GM03348 (cell line): ENCODE results near the gene TSPEAR.
"Not testable (repeated sequence)": the region's sequence is repeated elsewhere in the genome, so short reads cannot be mapped to it uniquely, and the experiment has no call there.

Experiments
- DNase-seq: peaks from one replicate; pipeline ENCODE4 v3.0.0; 2012; ENCODE audit warnings: low spot score

TSPEAR gene

GRCh38 chr21:44627181-44627822 lies 84.1 kb downstream of the TSPEAR start:
- not testable (repeated sequence) for DNase-seq

- DNase-seq = no peak
Measured at GRCh38 chr21:44626673-44627143, 84.7 kb downstream of the TSPEAR start, which contains the start of gene KRTAP10-9. KRTAP10-9 (plus strand) TSS chr21:44627093; CDS start chr21:44627172, 79 bp downstream.

GRCh38 chr21:44626262-44626661 lies 85.1 kb downstream of the TSPEAR start:
- DNase-seq = no peak

GRCh38 chr21:44625756-44626155 lies 85.6 kb downstream of the TSPEAR start:
- no peak for DNase-seq

- no peak for DNase-seq
Measured at GRCh38 chr21:44623575-44623974, 87.8 kb downstream of the TSPEAR start.

- no peak for DNase-seq
Measured at GRCh38 chr21:44619886-44620285, 91.5 kb downstream of the TSPEAR start.

- DNase-seq = no peak
Measured at GRCh38 chr21:44618909-44619308, 92.5 kb downstream of the TSPEAR start.

GRCh38 chr21:44618504-44618903 lies 92.9 kb downstream of the TSPEAR start:
- DNase-seq = peak; percentile 37

GRCh38 chr21:44617071-44617501 lies 94.3 kb downstream of the TSPEAR start:
- DNase-seq = no peak

- no peak for DNase-seq
Measured at GRCh38 chr21:44616591-44616926, 94.8 kb downstream of the TSPEAR start.

GRCh38 chr21:44615911-44616590 lies 95.3 kb downstream of the TSPEAR start:
- DNase-seq = no peak

- DNase-seq = no peak
Measured at GRCh38 chr21:44615466-44615865, 95.9 kb downstream of the TSPEAR start.

GRCh38 chr21:44614961-44615391 lies 96.4 kb downstream of the TSPEAR start:
- DNase-seq = no peak

GRCh38 chr21:44614161-44614631 lies 97.2 kb downstream of the TSPEAR start:
- no peak for DNase-seq

GRCh38 chr21:44613386-44614155 lies 97.8 kb downstream of the TSPEAR start:
- DNase-seq = no peak

GRCh38 chr21:44612669-44613229 lies 98.6 kb downstream of the TSPEAR start:
- no peak for DNase-seq

- no peak for DNase-seq
Measured at GRCh38 chr21:44612029-44612486, 99.3 kb downstream of the TSPEAR start, which contains the start of gene KRTAP10-8. KRTAP10-8 (plus strand) TSS chr21:44612079; CDS start chr21:44612101, 22 bp downstream.

GRCh38 chr21:44611551-44611950 lies 99.8 kb downstream of the TSPEAR start:
- DNase-seq = no peak

GRCh38 chr21:44610157-44610843 lies 101.1 kb downstream of the TSPEAR start:
- DNase-seq = not testable (repeated sequence)

- DNase-seq = no peak
Measured at GRCh38 chr21:44609193-44609592, 102.2 kb downstream of the TSPEAR start.

GRCh38 chr21:44606495-44606894 lies 104.9 kb downstream of the TSPEAR start:
- no peak for DNase-seq
